HG03439 (cell line): ENCODE measurements around the gene MYL10.

ENCODE experiments used
- ATAC-seq: cut with Tn5 transposase; IDR thresholded peaks from one replicate; pipeline ENCODE4 v1.9.1; 2021; ENCODE audit warnings: mild to moderate bottlenecking, moderate library complexity; ENCODE audit not compliant: unreplicated experiment

MYL10 gene

GRCh38 chr7:101578552-101578951 lies 50.5 kb downstream of the MYL10 start:
- no peak for ATAC-seq

- ATAC-seq: no peak
Measured at GRCh38 chr7:101576998-101577397, 52.1 kb downstream of the MYL10 start.

- no peak for ATAC-seq
Measured at GRCh38 chr7:101575721-101576120, 53.4 kb downstream of the MYL10 start.

GRCh38 chr7:101575168-101575567 lies 53.9 kb downstream of the MYL10 start:
- no peak for ATAC-seq

- ATAC-seq: no peak
Measured at GRCh38 chr7:101572156-101572555, 56.9 kb downstream of the MYL10 start.

- no peak for ATAC-seq
Measured at GRCh38 chr7:101567230-101567629, 61.9 kb downstream of the MYL10 start.

- no peak for ATAC-seq
Measured at GRCh38 chr7:101565601-101566209, 63.4 kb downstream of the MYL10 start.

- no peak for ATAC-seq
Measured at GRCh38 chr7:101564778-101565211, 64.3 kb downstream of the MYL10 start.

- ATAC-seq: no peak
Measured at GRCh38 chr7:101563943-101564777, 64.9 kb downstream of the MYL10 start.
